ENCODE measurements around the gene LLCFC1.

Gene LLCFC1

DNA sequence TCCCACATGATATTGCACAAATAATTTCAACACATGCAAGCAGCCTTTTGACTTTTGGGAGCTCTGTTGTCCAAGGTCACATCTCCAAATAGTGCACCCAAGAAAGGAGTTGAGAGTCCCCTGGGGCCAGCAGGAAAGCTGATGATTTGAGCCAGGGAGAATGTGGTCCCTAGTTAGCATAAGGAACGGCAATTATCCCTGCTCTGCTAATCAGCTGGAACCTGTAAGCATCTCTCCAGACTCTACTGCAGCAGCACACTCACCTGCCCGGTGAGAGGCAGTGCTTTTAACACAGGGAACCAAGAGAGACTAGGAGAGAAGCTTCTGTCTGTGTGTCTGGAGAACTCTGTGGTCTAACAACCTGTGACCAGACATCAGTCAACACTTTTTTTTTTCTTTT lies 22.8 kb upstream of the LLCFC1 start:
- TF ChIP-seq POLR2AphosphoS5 (IDR thresholded peaks at IDR 0.05; ENCODE audit: low read depth, low read length), result no peak
- no peak for TF ChIP-seq TAF1 (IDR thresholded peaks at IDR 0.05; ENCODE audit: borderline replicate concordance, insufficient read depth, low read length)
- no peak for TF ChIP-seq FOXP2 (optimal IDR thresholded peaks at IDR 0.05; ENCODE audit: borderline replicate concordance, extremely low read depth, extremely low read length, insufficient read depth)
- TF ChIP-seq, protein P1, sequence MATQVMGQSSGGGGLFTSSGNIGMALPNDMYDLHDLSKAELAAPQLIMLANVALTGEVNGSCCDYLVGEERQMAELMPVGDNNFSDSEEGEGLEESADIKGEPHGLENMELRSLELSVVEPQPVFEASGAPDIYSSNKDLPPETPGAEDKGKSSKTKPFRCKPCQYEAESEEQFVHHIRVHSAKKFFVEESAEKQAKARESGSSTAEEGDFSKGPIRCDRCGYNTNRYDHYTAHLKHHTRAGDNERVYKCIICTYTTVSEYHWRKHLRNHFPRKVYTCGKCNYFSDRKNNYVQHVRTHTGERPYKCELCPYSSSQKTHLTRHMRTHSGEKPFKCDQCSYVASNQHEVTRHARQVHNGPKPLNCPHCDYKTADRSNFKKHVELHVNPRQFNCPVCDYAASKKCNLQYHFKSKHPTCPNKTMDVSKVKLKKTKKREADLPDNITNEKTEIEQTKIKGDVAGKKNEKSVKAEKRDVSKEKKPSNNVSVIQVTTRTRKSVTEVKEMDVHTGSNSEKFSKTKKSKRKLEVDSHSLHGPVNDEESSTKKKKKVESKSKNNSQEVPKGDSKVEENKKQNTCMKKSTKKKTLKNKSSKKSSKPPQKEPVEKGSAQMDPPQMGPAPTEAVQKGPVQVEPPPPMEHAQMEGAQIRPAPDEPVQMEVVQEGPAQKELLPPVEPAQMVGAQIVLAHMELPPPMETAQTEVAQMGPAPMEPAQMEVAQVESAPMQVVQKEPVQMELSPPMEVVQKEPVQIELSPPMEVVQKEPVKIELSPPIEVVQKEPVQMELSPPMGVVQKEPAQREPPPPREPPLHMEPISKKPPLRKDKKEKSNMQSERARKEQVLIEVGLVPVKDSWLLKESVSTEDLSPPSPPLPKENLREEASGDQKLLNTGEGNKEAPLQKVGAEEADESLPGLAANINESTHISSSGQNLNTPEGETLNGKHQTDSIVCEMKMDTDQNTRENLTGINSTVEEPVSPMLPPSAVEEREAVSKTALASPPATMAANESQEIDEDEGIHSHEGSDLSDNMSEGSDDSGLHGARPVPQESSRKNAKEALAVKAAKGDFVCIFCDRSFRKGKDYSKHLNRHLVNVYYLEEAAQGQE (IDR thresholded peaks at IDR 0.05; ENCODE audit: insufficient read depth in 1 of 2, low read depth in 2 of 2, low read length in 2 of 2), result no peak
- TF ChIP-seq SIN3A (IDR thresholded peaks at IDR 0.05; ENCODE audit: borderline replicate concordance, insufficient read depth, low read length), result no peak

DNA sequence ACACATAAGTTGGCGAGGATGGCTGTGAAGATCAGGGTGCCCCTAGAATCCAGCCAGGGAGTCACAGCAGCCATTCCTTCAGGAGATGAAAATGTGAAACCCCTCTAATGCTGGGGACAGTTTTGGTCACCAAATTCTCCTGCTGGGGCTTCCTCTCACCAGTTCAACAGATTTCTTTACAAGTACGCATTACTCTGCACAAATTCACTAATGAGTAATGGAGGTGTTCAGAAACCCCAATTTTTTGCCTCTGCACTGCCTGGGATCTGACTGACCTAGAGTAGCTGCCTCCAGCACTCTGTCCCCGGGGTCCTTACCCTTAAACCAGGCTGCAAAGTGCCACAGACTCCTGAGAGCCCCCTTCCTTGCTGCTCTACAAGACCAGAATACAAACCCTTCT lies 21.8 kb upstream of the LLCFC1 start:
- TF ChIP-seq POLR2AphosphoS5 (IDR thresholded peaks at IDR 0.05; ENCODE audit: low read depth, low read length), result no peak
- TF ChIP-seq, protein P1 (IDR thresholded peaks at IDR 0.05; ENCODE audit: insufficient read depth in 1 of 2, low read depth in 2 of 2, low read length in 2 of 2), result no peak
- no peak for TF ChIP-seq TAF1 (IDR thresholded peaks at IDR 0.05; ENCODE audit: borderline replicate concordance, insufficient read depth, low read length)
- no peak for TF ChIP-seq FOXP2 (optimal IDR thresholded peaks at IDR 0.05; ENCODE audit: borderline replicate concordance, extremely low read depth, extremely low read length, insufficient read depth)
- no peak for TF ChIP-seq SIN3A (IDR thresholded peaks at IDR 0.05; ENCODE audit: borderline replicate concordance, insufficient read depth, low read length)

DNA sequence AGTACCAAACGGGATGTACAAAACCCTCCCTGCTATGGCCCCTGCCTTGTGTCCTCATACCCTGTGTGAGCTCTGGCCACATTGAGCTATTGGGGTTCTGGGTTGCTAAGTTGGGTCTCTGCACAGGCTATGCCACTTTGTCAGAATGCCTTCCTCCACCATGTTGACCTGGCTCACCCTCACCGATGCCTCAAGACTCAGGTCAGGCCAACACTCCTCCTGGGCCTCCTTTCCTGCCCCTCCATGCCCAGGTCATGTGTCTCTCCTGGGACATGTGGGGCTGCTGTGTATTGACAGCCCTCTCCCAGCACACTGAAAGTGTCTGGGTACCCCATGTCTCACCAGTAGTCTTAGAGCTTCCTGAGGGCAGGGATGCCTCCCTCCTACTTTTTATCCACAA lies 20.4 kb upstream of the LLCFC1 start:
- no peak for TF ChIP-seq SIN3A (IDR thresholded peaks at IDR 0.05; ENCODE audit: borderline replicate concordance, insufficient read depth, low read length)
- no peak for TF ChIP-seq POLR2AphosphoS5 (IDR thresholded peaks at IDR 0.05; ENCODE audit: low read depth, low read length)
- no peak for TF ChIP-seq FOXP2 (optimal IDR thresholded peaks at IDR 0.05; ENCODE audit: borderline replicate concordance, extremely low read depth, extremely low read length, insufficient read depth)
- TF ChIP-seq TAF1 (IDR thresholded peaks at IDR 0.05; ENCODE audit: borderline replicate concordance, insufficient read depth, low read length), result no peak
- TF ChIP-seq, protein P1 (IDR thresholded peaks at IDR 0.05; ENCODE audit: insufficient read depth in 1 of 2, low read depth in 2 of 2, low read length in 2 of 2), result no peak

DNA sequence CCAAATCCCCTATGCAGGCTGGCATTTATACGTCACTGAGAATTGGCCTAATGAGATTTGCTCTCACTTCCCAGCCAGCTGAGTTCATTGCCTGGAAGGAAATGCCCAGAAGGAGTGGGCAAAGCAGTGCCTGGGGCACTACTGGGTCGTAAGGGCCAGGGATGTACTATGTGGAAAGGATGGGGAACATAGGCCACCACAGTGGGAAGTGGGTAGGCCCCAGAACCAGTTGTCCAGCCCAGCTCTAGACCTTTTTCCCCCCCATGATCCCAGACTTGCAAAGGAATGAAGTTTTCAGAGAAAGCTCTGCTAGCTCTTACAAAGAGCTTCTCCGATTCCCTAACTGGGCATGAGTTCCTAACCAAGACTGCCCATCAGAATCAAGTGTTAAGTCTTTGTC lies 19.6 kb upstream of the LLCFC1 start:
- TF ChIP-seq POLR2AphosphoS5 (IDR thresholded peaks at IDR 0.05; ENCODE audit: low read depth, low read length) (no peak), SIN3A (IDR thresholded peaks at IDR 0.05; ENCODE audit: borderline replicate concordance, insufficient read depth, low read length) (no peak), TAF1 (IDR thresholded peaks at IDR 0.05; ENCODE audit: borderline replicate concordance, insufficient read depth, low read length) (no peak), FOXP2 (optimal IDR thresholded peaks at IDR 0.05; ENCODE audit: borderline replicate concordance, extremely low read depth, extremely low read length, insufficient read depth) (no peak)
- TF ChIP-seq, protein P1 (IDR thresholded peaks at IDR 0.05; ENCODE audit: insufficient read depth in 1 of 2, low read depth in 2 of 2, low read length in 2 of 2), result no peak

DNA sequence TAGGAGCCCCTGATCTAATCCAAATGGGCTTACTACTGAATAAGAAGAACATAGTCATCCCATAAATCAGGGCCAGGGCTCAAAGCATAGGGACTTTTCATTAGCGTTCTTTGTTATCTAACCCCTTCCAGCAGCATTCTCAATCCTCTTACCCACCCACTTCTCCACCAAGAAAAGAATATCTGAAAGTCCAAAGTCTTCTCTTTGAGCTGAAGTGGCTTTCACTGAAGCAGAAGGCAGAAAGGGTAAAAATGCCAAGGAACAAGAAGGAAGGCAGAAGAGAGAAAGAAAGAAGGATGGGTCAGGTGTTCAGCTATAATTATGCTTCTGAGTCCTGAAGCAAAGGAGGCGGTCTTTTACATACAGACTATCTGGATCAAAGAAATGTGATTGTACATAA lies 15.9 kb upstream of the LLCFC1 start:
- no peak for TF ChIP-seq SIN3A (IDR thresholded peaks at IDR 0.05; ENCODE audit: borderline replicate concordance, insufficient read depth, low read length)
- TF ChIP-seq TAF1 (IDR thresholded peaks at IDR 0.05; ENCODE audit: borderline replicate concordance, insufficient read depth, low read length), result no peak
- TF ChIP-seq, protein P1 (IDR thresholded peaks at IDR 0.05; ENCODE audit: insufficient read depth in 1 of 2, low read depth in 2 of 2, low read length in 2 of 2), result no peak
- TF ChIP-seq FOXP2 (optimal IDR thresholded peaks at IDR 0.05; ENCODE audit: borderline replicate concordance, extremely low read depth, extremely low read length, insufficient read depth), result no peak
- TF ChIP-seq POLR2AphosphoS5 (IDR thresholded peaks at IDR 0.05; ENCODE audit: low read depth, low read length), result no peak
